CD8-positive, alpha-beta memory T cell (primary cell): ENCODE measurements around the gene MIA3. TPM values are rescaled to one million over a fixed set of nuclear protein-coding genes. Genes with fewer than 3 reads are reported as not detected.
"Not testable (repeated sequence)": the region's sequence is repeated elsewhere in the genome, so short reads cannot be mapped to it uniquely, and the experiment has no call there.

Experiments used
- CTCF ChIA-PET: fragments of 350-600 bp; sonication (Branson Sonifier 250); formaldehyde crosslinking; loops from one replicate; lab custom pipeline; 2021; ENCODE audit warnings: antibody characterized with exemption; lab: Charles Lee
- POLR2A ChIA-PET: fragments of 350-600 bp; sonication (Branson Sonifier 250); formaldehyde crosslinking; loops from one replicate; lab custom pipeline; 2021; ENCODE audit warnings: antibody characterized with exemption; lab: Charles Lee
- DNase-seq, 5 donors: peaks; one replicate each; pipeline versions ENCODE4 v3.0.0 to v3.0.0-alpha.2; 2020 to 2022; ENCODE audit warnings: mixed read lengths in 1 of 5
- H3K27ac ChIP-seq: one replicate; pipeline ENCODE4 v1.7.0; 2013; ENCODE audit warnings: low read depth, mild to moderate bottlenecking, low read length, moderate library complexity
- H3K27me3 ChIP-seq: 2 replicates; pipeline ENCODE4 v1.7.0; 2013; ENCODE audit warnings: low read length, mild to moderate bottlenecking; ENCODE audit not compliant: insufficient read depth, poor library complexity, severe bottlenecking
- H3K36me3 ChIP-seq: 2 replicates; pipeline ENCODE4 v1.7.0; 2013; ENCODE audit warnings: mild to moderate bottlenecking, low read length, moderate library complexity; ENCODE audit not compliant: insufficient read depth
- H3K4me1 ChIP-seq: 2 replicates; pipeline ENCODE4 v1.7.0; 2013; ENCODE audit warnings: mild to moderate bottlenecking, low read length, moderate library complexity; ENCODE audit not compliant: insufficient read depth
- H3K4me3 ChIP-seq: 2 replicates; pipeline ENCODE4 v1.7.0; 2013; ENCODE audit warnings: mild to moderate bottlenecking, low read length
- H3K9me3 ChIP-seq: 2 replicates; pipeline ENCODE4 v1.7.0; 2013; ENCODE audit warnings: mild to moderate bottlenecking, low read length
- H3K27ac Mint-ChIP-seq, 8 donors: one replicate each; pipeline ENCODE4 v1.8.0; 2020 to 2021; ENCODE audit warnings: mixed read lengths in 8 of 8, mild to moderate bottlenecking in 6 of 8, inconsistent platforms in 3 of 8, moderate library complexity in 3 of 8
- H3K27me3 Mint-ChIP-seq, 2 donors: one replicate each; pipeline ENCODE4 v1.8.0; 2020 to 2021; ENCODE audit warnings: mixed read lengths in 2 of 2, mild to moderate bottlenecking in 1 of 2, moderate library complexity in 1 of 2
- H3K36me3 Mint-ChIP-seq, 3 donors: one replicate each; pipeline ENCODE4 v1.8.0; 2020 to 2021; ENCODE audit warnings: mixed read lengths in 3 of 3, inconsistent platforms in 1 of 3, mild to moderate bottlenecking in 1 of 3
- H3K4me1 Mint-ChIP-seq, 3 donors: one replicate each; pipeline ENCODE4 v1.8.0; 2020 to 2021; ENCODE audit warnings: mixed read lengths in 3 of 3, inconsistent platforms in 1 of 3, mild to moderate bottlenecking in 1 of 3
- H3K4me3 Mint-ChIP-seq, 7 donors: one replicate each; pipeline ENCODE4 v1.8.0; 2020 to 2021; ENCODE audit warnings: mixed read lengths in 7 of 7, mild to moderate bottlenecking in 6 of 7, moderate library complexity in 4 of 7, inconsistent platforms in 2 of 7
- H3K9me3 Mint-ChIP-seq, 5 donors: one replicate each; pipeline ENCODE4 v1.8.0; 2020 to 2022; ENCODE audit warnings: mixed read lengths in 5 of 5, mild to moderate bottlenecking in 3 of 5, moderate library complexity in 2 of 5, inconsistent platforms in 1 of 5
- polyA plus RNA-seq: library from polyadenylated mRNA; unstranded; fragments of 300-500 nt; fragmentation: Illumina TruSeq; gene quantifications from one replicate; pipeline ENCODE4 v1.2.3, GENCODE V29; 2021
- total RNA-seq, 2 experiments: library from RNA; stranded (reverse); gene quantifications; one replicate each; pipeline ENCODE4 v1.2.3, GENCODE V29; 2021

Gene MIA3
- total and polyA plus RNA-seq, 3 experiments from 2014 or later: 35.8 to 69.5 (median 43.2) TPM

DNA sequence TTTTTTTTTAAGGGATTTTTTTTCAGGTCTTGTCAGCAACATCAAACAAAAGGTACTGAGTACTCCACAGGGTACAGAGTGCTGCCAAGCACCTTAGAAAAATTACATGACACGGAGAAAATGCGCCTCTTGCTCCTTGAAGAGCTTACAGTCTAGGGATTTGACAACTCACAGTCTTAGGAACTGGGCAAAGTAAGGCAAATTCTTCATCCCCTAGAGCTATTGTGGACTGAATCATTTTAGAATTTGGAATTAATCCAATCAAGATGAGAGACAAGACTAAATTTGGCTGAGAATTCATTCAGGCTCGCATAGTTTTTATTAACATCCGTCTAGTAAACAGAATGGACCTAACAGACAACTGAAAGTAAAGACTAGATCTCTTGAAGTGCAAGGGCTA, 50.3 kb downstream of the MIA3 start:
- CTCF ChIA-PET, H3K4me3 Mint-ChIP-seq, H3K27me3 Mint-ChIP-seq, H3K9me3 ChIP-seq, H3K9me3 Mint-ChIP-seq, DNase-seq, POLR2A ChIA-PET, H3K4me3 ChIP-seq, H3K4me1 ChIP-seq, H3K27ac ChIP-seq, H3K27me3 ChIP-seq: not testable (repeated sequence)
- peak overlapping the region in 3 of 8 donors; percentile 23 to 64 (median 35) for H3K27ac Mint-ChIP-seq
- peaks cover 14 to 28% (median 21%) of the 10 kb centered on the region in 3 donors for H3K4me1 Mint-ChIP-seq
- peaks cover 4 to 78% (median 31%) of the 10 kb centered on the region in 3 donors for H3K36me3 Mint-ChIP-seq
- H3K36me3 ChIP-seq: peaks cover 29% of the 10 kb centered on the region

DNA sequence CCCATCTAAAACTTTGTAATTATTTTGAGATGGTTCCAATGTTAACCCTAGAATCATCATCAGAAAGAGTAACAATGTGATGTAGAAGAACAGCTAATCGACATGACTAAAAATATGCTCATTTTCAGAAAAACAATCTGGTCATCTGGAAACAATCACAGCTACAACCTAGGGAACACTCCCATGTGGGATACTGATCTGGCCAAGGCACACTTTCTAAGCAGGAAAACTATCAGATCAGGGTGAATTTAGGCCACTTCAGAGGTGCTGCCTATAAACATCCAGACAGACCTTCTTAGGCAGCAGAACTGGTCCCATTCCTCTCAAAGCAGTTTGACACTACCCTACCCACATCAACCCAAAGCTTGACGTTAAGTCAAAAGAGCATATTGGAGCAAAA, 51.2 kb downstream of the MIA3 start:
- H3K27me3 ChIP-seq, DNase-seq, H3K9me3 Mint-ChIP-seq, H3K4me3 ChIP-seq, H3K9me3 ChIP-seq, H3K4me1 ChIP-seq, POLR2A ChIA-PET, H3K27ac Mint-ChIP-seq, H3K27ac ChIP-seq, CTCF ChIA-PET, H3K27me3 Mint-ChIP-seq, H3K4me3 Mint-ChIP-seq: not testable (repeated sequence)
- H3K36me3 Mint-ChIP-seq: peaks cover 6 to 76% (median 33%) of the 10 kb centered on the region in 3 donors
- peaks cover 20% of the 10 kb centered on the region for H3K36me3 ChIP-seq
- H3K4me1 Mint-ChIP-seq: peaks cover 14 to 28% (median 21%) of the 10 kb centered on the region in 3 donors

DNA sequence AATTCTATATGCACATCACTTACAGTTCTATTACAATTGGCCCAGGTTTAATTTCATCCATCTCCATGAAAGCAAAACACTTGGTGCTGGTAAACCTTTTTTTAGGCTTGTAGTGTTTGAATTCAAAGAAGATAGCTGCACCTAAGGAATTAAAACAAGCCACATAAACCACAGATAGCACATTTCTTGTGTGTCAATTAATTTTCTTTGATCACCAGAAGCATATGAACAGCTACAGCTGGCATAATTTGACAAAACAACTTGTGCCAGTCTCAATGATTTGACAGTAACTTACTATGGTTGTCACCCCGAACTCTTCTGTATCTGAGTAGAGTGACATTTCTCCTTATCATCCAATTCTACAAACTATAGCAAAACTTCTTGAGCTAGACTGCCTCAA, 52.2 kb downstream of the MIA3 start:
- Histone ChIP-seq H3K4me3 (no peak overlapping the region), H3K27me3 (no peaks in the 10 kb centered on the region), H3K36me3 (peaks cover 16% of the 10 kb centered on the region), H3K4me1 (peaks cover 8% of the 10 kb centered on the region), H3K9me3 (no peaks in the 10 kb centered on the region), H3K27ac (no peak overlapping the region)
- Mint-ChIP-seq H3K36me3 (peaks cover 4 to 77% (median 33%) of the 10 kb centered on the region in 3 donors), H3K4me1 (peaks cover 14 to 28% (median 21%) of the 10 kb centered on the region in 3 donors), H3K27ac (peak overlapping the region in 7 of 8 donors; percentile 48 to 84 (median 65)), H3K9me3 (no peaks in the 10 kb centered on the region), H3K27me3 (no peaks in the 10 kb centered on the region), H3K4me3 (no peak overlapping the region)
- POLR2A ChIA-PET: no interaction called here
- CTCF ChIA-PET: no interaction called here
- peak in 1 of 5 donors; percentile 14 for DNase-seq

DNA sequence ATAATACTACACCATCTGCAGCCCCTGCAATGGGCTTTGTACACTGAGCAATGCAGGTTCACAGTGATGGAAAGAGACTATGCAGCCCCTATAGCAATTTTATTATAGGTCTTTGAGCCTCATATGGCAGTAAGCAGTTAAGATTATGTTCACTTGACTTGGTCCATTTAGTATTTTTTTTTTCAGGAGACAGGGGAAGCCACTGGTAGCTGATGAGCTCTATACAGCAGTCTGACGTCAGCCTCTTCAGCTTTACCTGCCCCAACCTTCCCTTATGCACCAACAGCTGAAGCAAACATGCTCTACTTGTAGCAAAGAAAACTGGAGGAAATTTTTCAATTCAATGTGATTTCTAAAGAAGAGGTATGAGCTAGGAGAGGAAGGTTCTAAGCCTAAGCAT, 62.2 kb downstream of the MIA3 start:
- Mint-ChIP-seq H3K4me3 (no peak overlapping the region), H3K27me3 (no peaks in the 10 kb centered on the region), H3K36me3 (peaks cover 4 to 68% (median 7%) of the 10 kb centered on the region in 3 donors), H3K4me1 (peaks cover 0 to 4% (median 0%) of the 10 kb centered on the region in 3 donors), H3K9me3 (no peaks in the 10 kb centered on the region), H3K27ac (no peak overlapping the region)
- Histone ChIP-seq H3K4me1 (no peaks in the 10 kb centered on the region), H3K27ac (no peak overlapping the region), H3K9me3 (no peaks in the 10 kb centered on the region), H3K27me3 (no peaks in the 10 kb centered on the region), H3K36me3 (peaks cover 20% of the 10 kb centered on the region), H3K4me3 (no peak overlapping the region)
- DNase-seq: no peak
- ChIA-PET POLR2A (no interaction called here), CTCF (no interaction called here)

GRCh38 chr1:222691016-222691415, 73.1 kb downstream of the MIA3 start:
- H3K36me3 ChIP-seq: peaks cover 13% of the 10 kb centered on the region
- ChIA-PET CTCF (no interaction called here), POLR2A (no interaction called here)
- H3K4me1 ChIP-seq: no peaks in the 10 kb centered on the region
- Mint-ChIP-seq H3K4me1 (peaks cover 15 to 33% (median 23%) of the 10 kb centered on the region in 3 donors), H3K27me3 (no peaks in the 10 kb centered on the region), H3K4me3 (no peak overlapping the region), H3K36me3 (peaks cover 0 to 49% (median 6%) of the 10 kb centered on the region in 3 donors), H3K9me3 (no peaks in the 10 kb centered on the region), H3K27ac (peak overlapping the region in 4 of 8 donors; percentile 2 to 59 (median 14))
- no peaks in the 10 kb centered on the region for H3K9me3 ChIP-seq
- H3K27ac ChIP-seq: no peak overlapping the region
- no peak for DNase-seq
- no peak overlapping the region for H3K4me3 ChIP-seq
- no peaks in the 10 kb centered on the region for H3K27me3 ChIP-seq

DNA sequence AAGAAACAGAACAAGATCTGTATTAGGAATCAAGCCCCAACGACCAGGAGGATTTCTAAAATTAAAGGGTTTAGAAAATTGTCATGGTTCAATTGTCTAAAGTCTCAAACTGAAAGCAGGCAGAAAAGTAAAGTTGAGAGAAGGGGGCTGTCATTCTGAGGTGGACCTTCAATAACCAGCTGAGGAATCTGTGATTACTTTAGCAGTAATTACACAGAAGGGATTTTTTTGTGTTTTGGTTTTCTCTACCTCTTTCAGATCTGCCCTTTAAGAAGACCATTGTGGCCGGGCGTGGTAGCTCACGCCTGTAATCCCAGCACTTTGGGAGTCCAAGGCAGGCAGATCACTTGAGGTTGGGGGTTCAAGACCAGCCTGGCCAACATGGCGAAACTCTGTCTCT, 77.0 kb downstream of the MIA3 start:
- H3K9me3 Mint-ChIP-seq: no peaks in the 10 kb centered on the region
- peaks cover 21 to 48% (median 33%) of the 10 kb centered on the region in 3 donors for H3K4me1 Mint-ChIP-seq
- Histone ChIP-seq H3K4me3 (no peak overlapping the region), H3K27ac (no peak overlapping the region), H3K36me3 (peaks cover 4% of the 10 kb centered on the region), H3K9me3 (no peaks in the 10 kb centered on the region), H3K4me1 (no peaks in the 10 kb centered on the region), H3K27me3 (no peaks in the 10 kb centered on the region)
- DNase-seq: no peak
- H3K27me3 Mint-ChIP-seq: no peaks in the 10 kb centered on the region
- CTCF ChIA-PET: no interaction called here
- POLR2A ChIA-PET: interaction anchor here (0.6 kb wide), 1 partner anchor 18 kb away, joined by 3 read pairs; no protein-coding TSS in a partner anchor
- H3K4me3 Mint-ChIP-seq: no peak overlapping the region
- peaks cover 0 to 42% (median 5%) of the 10 kb centered on the region in 3 donors for H3K36me3 Mint-ChIP-seq
- peak overlapping the region in 3 of 8 donors; percentile 35 to 76 (median 46) for H3K27ac Mint-ChIP-seq

- Histone ChIP-seq H3K4me1 (no peaks in the 10 kb centered on the region), H3K36me3 (peaks cover 4% of the 10 kb centered on the region), H3K27ac (no peak overlapping the region), H3K9me3 (no peaks in the 10 kb centered on the region), H3K4me3 (no peak overlapping the region), H3K27me3 (no peaks in the 10 kb centered on the region)
- H3K9me3 Mint-ChIP-seq: no peaks in the 10 kb centered on the region
- no peak for DNase-seq
- H3K27me3 Mint-ChIP-seq: no peaks in the 10 kb centered on the region
- ChIA-PET CTCF (no interaction called here), POLR2A (no interaction called here)
- peaks cover 0 to 47% (median 7%) of the 10 kb centered on the region in 3 donors for H3K36me3 Mint-ChIP-seq
- peaks cover 18 to 48% (median 28%) of the 10 kb centered on the region in 3 donors for H3K4me1 Mint-ChIP-seq
- no peak overlapping the region for H3K4me3 Mint-ChIP-seq
- no peak overlapping the region for H3K27ac Mint-ChIP-seq
These were observed 78.8 kb downstream of the MIA3 start for GRCh38 chr1:222696741-222697140.

GRCh38 chr1:222697203-222697602, 79.3 kb downstream of the MIA3 start:
- Mint-ChIP-seq H3K27me3 (no peaks in the 10 kb centered on the region), H3K9me3 (no peaks in the 10 kb centered on the region), H3K36me3 (peaks cover 0 to 44% (median 7%) of the 10 kb centered on the region in 3 donors), H3K4me3 (no peak overlapping the region), H3K27ac (no peak overlapping the region), H3K4me1 (peaks cover 18 to 46% (median 28%) of the 10 kb centered on the region in 3 donors)
- ChIA-PET CTCF (no interaction called here), POLR2A (no interaction called here)
- DNase-seq: no peak
- Histone ChIP-seq H3K9me3 (no peaks in the 10 kb centered on the region), H3K27me3 (no peaks in the 10 kb centered on the region), H3K36me3 (peaks cover 4% of the 10 kb centered on the region), H3K4me1 (no peaks in the 10 kb centered on the region), H3K4me3 (no peak overlapping the region), H3K27ac (no peak overlapping the region)
